HepG2 (cell line): Measurements from ENCODE around the gene CSNK1D. TPM values are rescaled to one million over a fixed set of nuclear protein-coding genes. Genes with fewer than 3 reads are reported as not detected.

ENCODE experiments used
- HNRNPL ChIP-seq: fragments of 200-400 bp; formaldehyde crosslinking; IDR thresholded peaks from 2 replicates; pipeline ENCODE4 v1.6.1; 2017; ENCODE audit warnings: mild to moderate bottlenecking, low read depth, low read length
- KDM2A ChIP-seq: sonication (generic); formaldehyde crosslinking; IDR thresholded peaks from 2 replicates; pipeline ENCODE4 v1.4.0; 2020; ENCODE audit warnings: low read depth, missing genetic modification reagents, borderline replicate concordance
- KLF12 ChIP-seq: sonication (generic); formaldehyde crosslinking; IDR thresholded peaks from 2 replicates; pipeline ENCODE4 v1.4.0; 2020; ENCODE audit warnings: missing genetic modification reagents, borderline replicate concordance
- MAZ ChIP-seq, 2 experiments: sonication (generic) in 1 of 2; formaldehyde crosslinking in 1 of 2; IDR thresholded peaks; 2 replicates each; pipeline versions ENCODE4 v1.5.0 to v1.6.1; 2012 to 2020; ENCODE audit warnings: low read depth in 2 of 2, mild to moderate bottlenecking in 2 of 2, borderline replicate concordance in 1 of 2, improper control_type of control experiment in 1 of 2, low read length in 1 of 2, missing genetic modification reagents in 1 of 2, moderate library complexity in 1 of 2
- MED1 ChIP-seq: sonication (generic); formaldehyde crosslinking; IDR thresholded peaks from 2 replicates; pipeline ENCODE4 v1.4.0; 2020; ENCODE audit warnings: missing genetic modification reagents
- NFKB2 ChIP-seq: sonication (generic); formaldehyde crosslinking; IDR thresholded peaks from 2 replicates; pipeline ENCODE4 v1.4.0; 2020; ENCODE audit warnings: missing genetic modification reagents, borderline replicate concordance
- NFYB ChIP-seq: sonication (generic); formaldehyde crosslinking; IDR thresholded peaks from 2 replicates; pipeline ENCODE4 v1.4.0; 2020; ENCODE audit warnings: missing genetic modification reagents
- SAP130 ChIP-seq: IDR thresholded peaks from 2 replicates; pipeline ENCODE4 v1.6.1; 2016; ENCODE audit warnings: low read depth
- SIN3A ChIP-seq: IDR thresholded peaks from 2 replicates; pipeline ENCODE4 v1.6.1; 2011; ENCODE audit warnings: low read depth, mild to moderate bottlenecking, control low read depth, low read length, borderline replicate concordance
- SMARCC2 ChIP-seq: fragments of 450-650 bp; IDR thresholded peaks from 2 replicates; pipeline ENCODE4 v1.6.1; 2017; ENCODE audit warnings: antibody characterized with exemption, mild to moderate bottlenecking
- ZFP90 ChIP-seq: sonication (generic); formaldehyde crosslinking; IDR thresholded peaks from 2 replicates; pipeline ENCODE4 v1.8.0; 2022; ENCODE audit warnings: missing genetic modification reagents, mild to moderate bottlenecking, inconsistent platforms, borderline replicate concordance
- ZNF354B ChIP-seq: sonication (generic); formaldehyde crosslinking; IDR thresholded peaks from 2 replicates; pipeline ENCODE4 v1.8.0; 2022; ENCODE audit warnings: mild to moderate bottlenecking, missing genetic modification reagents
- ZNF709 ChIP-seq: sonication (generic); formaldehyde crosslinking; IDR thresholded peaks from 2 replicates; pipeline ENCODE4 v1.5.0; 2020; ENCODE audit warnings: mild to moderate bottlenecking, missing genetic modification reagents
- ZNF747 ChIP-seq: sonication (generic); formaldehyde crosslinking; IDR thresholded peaks from 2 replicates; pipeline ENCODE4 v1.8.1; 2023; ENCODE audit warnings: missing genetic modification reagents, mild to moderate bottlenecking, borderline replicate concordance
- polyA plus RNA-seq, 8 experiments: library from polyadenylated mRNA; depleted of rRNA in 3 of 8; stranded (reverse) in 7 of 8; unstranded in 1 of 8; fragments of >200 nt; fragmentation: Illumina TruSeq in 4 of 8; extraction: Trizol in 4 of 8; gene quantifications; 2 replicates each; pipeline versions ENCODE4 v1.2.1 to v1.2.3, GENCODE V29; 2011 to 2016; ENCODE audit warnings: low read depth in 4 of 8, missing spikeins in 1 of 8, mixed read lengths in 1 of 8; ENCODE audit not compliant: insufficient read depth in 1 of 8
- total RNA-seq, 5 experiments: library from RNA; depleted of rRNA; stranded (reverse); fragments of >200 nt; fragmentation: Illumina TruSeq; extraction: Trizol; gene quantifications; 2 replicates each; pipeline ENCODE4 v1.2.3, GENCODE V29; 2016; ENCODE audit warnings: low read depth in 1 of 5
- TF ChIP-seq, protein P1 (sequence below): sonication (generic); formaldehyde crosslinking; IDR thresholded peaks from 2 replicates; pipeline ENCODE4 v1.4.0; 2020; ENCODE audit warnings: mild to moderate bottlenecking, missing genetic modification reagents
- TF ChIP-seq, protein P2 (sequence below): sonication (generic); formaldehyde crosslinking; IDR thresholded peaks from 2 replicates; pipeline ENCODE4 v1.4.0; 2020; ENCODE audit warnings: missing genetic modification reagents
- TF ChIP-seq, protein P3 (sequence below): sonication (generic); formaldehyde crosslinking; IDR thresholded peaks from 2 replicates; pipeline ENCODE4 v1.4.0; 2020; ENCODE audit warnings: missing genetic modification reagents
- TF ChIP-seq, protein P4 (sequence below): sonication (generic); formaldehyde crosslinking; IDR thresholded peaks from 2 replicates; pipeline ENCODE4 v1.5.1; 2020; ENCODE audit warnings: mild to moderate bottlenecking, missing genetic modification reagents, moderate library complexity

The CSNK1D gene
- total and polyA plus RNA-seq, 2 of the 13 experiments (the other 11 are each of a cell fraction or from before 2014, with no cell fraction given), result 31.5 to 128 TPM

DNA sequence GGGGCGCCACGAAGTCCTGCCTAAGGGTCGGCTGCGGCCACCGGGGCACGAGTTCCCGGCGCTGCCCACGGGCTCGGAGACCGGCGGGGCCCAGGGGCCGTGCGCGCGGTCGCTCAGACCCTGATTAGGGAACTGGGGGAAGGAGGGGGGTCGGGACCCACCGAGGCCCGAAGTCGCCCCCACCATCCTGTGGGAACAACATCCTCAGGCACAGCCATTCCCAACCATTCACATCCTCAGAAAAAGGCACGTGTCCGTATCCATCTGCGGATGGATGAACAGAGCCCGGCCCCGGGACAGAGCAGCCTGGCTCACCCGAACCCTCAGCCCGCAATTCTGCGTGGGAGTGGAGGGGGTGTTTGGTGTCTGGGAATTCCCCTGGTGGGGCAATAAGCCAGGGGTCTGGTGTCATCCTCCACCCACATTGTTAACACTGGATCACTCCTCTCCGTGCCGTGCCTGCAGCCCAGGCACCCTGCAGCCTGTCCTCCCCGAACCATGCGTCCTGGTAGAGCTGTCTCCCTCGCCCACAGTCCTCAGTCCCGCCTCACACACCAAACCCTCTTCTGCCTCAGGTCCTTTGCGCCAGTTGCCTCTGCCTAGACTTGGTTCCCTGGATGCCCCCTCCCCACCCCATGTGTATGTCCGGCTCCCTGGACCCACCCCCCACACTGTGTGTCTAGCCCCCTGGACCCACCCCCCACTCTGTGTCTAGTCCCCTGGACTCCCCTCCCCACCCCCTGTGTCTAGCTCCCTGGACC, 60.1 kb downstream of the CSNK1D start (continued):
- TF ChIP-seq, protein P1, sequence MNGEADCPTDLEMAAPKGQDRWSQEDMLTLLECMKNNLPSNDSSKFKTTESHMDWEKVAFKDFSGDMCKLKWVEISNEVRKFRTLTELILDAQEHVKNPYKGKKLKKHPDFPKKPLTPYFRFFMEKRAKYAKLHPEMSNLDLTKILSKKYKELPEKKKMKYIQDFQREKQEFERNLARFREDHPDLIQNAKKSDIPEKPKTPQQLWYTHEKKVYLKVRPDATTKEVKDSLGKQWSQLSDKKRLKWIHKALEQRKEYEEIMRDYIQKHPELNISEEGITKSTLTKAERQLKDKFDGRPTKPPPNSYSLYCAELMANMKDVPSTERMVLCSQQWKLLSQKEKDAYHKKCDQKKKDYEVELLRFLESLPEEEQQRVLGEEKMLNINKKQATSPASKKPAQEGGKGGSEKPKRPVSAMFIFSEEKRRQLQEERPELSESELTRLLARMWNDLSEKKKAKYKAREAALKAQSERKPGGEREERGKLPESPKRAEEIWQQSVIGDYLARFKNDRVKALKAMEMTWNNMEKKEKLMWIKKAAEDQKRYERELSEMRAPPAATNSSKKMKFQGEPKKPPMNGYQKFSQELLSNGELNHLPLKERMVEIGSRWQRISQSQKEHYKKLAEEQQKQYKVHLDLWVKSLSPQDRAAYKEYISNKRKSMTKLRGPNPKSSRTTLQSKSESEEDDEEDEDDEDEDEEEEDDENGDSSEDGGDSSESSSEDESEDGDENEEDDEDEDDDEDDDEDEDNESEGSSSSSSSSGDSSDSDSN (CRISPR knock-in tag), result no peak
- TF ChIP-seq NFKB2, result 0 out of 2 replicates have a peak, but pooled peaks have one; percentile 67
- peak; percentile 10; the same call in 1 of the 2 replicates for TF ChIP-seq ZNF709
- TF ChIP-seq NFYB, result peak; percentile 59; the same call in 1 of the 2 replicates
- TF ChIP-seq SMARCC2, result no peak
- TF ChIP-seq MED1, result peak; percentile 40; the same call in 1 of the 2 replicates
- TF ChIP-seq ZNF747, result 0 out of 2 replicates have a peak, but pooled peaks have one; percentile 62
- peak; percentile 49; the same call in 1 of the 2 replicates for TF ChIP-seq SAP130 (CRISPR knock-in tag)
- TF ChIP-seq, protein P2, sequence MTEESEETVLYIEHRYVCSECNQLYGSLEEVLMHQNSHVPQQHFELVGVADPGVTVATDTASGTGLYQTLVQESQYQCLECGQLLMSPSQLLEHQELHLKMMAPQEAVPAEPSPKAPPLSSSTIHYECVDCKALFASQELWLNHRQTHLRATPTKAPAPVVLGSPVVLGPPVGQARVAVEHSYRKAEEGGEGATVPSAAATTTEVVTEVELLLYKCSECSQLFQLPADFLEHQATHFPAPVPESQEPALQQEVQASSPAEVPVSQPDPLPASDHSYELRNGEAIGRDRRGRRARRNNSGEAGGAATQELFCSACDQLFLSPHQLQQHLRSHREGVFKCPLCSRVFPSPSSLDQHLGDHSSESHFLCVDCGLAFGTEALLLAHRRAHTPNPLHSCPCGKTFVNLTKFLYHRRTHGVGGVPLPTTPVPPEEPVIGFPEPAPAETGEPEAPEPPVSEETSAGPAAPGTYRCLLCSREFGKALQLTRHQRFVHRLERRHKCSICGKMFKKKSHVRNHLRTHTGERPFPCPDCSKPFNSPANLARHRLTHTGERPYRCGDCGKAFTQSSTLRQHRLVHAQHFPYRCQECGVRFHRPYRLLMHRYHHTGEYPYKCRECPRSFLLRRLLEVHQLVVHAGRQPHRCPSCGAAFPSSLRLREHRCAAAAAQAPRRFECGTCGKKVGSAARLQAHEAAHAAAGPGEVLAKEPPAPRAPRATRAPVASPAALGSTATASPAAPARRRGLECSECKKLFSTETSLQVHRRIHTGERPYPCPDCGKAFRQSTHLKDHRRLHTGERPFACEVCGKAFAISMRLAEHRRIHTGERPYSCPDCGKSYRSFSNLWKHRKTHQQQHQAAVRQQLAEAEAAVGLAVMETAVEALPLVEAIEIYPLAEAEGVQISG (CRISPR knock-in tag), result peak; percentile 8; the same call in 1 of the 2 replicates
- TF ChIP-seq ZFP90 (CRISPR knock-in tag), result 0 out of 2 replicates have a peak, but pooled peaks have one; percentile 0
- TF ChIP-seq KDM2A (CRISPR knock-in tag), result 0 out of 2 replicates have a peak, but pooled peaks have one; percentile 2
- no peak for TF ChIP-seq SIN3A
- 0 out of 2 replicates have a peak, but pooled peaks have one; percentile 62 for TF ChIP-seq HNRNPL
- no peak for TF ChIP-seq MAZ (IDR thresholded peaks at IDR 0.05; ENCODE audit: borderline replicate concordance, low read depth, low read length)
- peak; percentile 16; the same call in 1 of the 2 replicates for TF ChIP-seq MAZ (CRISPR knock-in tag; IDR thresholded peaks at IDR 0.05; ENCODE audit: low read depth)
- TF ChIP-seq, protein P3, sequence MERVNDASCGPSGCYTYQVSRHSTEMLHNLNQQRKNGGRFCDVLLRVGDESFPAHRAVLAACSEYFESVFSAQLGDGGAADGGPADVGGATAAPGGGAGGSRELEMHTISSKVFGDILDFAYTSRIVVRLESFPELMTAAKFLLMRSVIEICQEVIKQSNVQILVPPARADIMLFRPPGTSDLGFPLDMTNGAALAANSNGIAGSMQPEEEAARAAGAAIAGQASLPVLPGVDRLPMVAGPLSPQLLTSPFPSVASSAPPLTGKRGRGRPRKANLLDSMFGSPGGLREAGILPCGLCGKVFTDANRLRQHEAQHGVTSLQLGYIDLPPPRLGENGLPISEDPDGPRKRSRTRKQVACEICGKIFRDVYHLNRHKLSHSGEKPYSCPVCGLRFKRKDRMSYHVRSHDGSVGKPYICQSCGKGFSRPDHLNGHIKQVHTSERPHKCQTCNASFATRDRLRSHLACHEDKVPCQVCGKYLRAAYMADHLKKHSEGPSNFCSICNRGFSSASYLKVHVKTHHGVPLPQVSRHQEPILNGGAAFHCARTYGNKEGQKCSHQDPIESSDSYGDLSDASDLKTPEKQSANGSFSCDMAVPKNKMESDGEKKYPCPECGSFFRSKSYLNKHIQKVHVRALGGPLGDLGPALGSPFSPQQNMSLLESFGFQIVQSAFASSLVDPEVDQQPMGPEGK (CRISPR knock-in tag), result peak; percentile 61
- no peak for TF ChIP-seq ZNF354B (CRISPR knock-in tag)
- TF ChIP-seq KLF12 (CRISPR knock-in tag), result 0 out of 2 replicates have a peak, but pooled peaks have one; percentile 14
- TF ChIP-seq, protein P4, sequence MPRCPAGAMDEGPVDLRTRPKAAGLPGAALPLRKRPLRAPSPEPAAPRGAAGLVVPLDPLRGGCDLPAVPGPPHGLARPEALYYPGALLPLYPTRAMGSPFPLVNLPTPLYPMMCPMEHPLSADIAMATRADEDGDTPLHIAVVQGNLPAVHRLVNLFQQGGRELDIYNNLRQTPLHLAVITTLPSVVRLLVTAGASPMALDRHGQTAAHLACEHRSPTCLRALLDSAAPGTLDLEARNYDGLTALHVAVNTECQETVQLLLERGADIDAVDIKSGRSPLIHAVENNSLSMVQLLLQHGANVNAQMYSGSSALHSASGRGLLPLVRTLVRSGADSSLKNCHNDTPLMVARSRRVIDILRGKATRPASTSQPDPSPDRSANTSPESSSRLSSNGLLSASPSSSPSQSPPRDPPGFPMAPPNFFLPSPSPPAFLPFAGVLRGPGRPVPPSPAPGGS, result no peak
